Type B pancreatic cell (in vitro differentiated cells): ENCODE data around the gene F12. TPM values are rescaled to one million over a fixed set of nuclear protein-coding genes. Genes with fewer than 3 reads are reported as not detected.

ENCODE experiments used
- DNase-seq: peaks from one replicate; pipeline ENCODE4 v3.0.0; 2021; ENCODE audit warnings: mixed read lengths; ENCODE audit not compliant: unreplicated experiment; ENCODE audit errors: extremely low spot score
- H3K27ac Mint-ChIP-seq: 2 replicates; pipeline ENCODE4 v1.8.0; 2021; ENCODE audit warnings: mild to moderate bottlenecking, mixed read lengths
- H3K27me3 Mint-ChIP-seq: 2 replicates; pipeline ENCODE4 v1.8.0; 2021; ENCODE audit warnings: mixed read lengths
- H3K36me3 Mint-ChIP-seq: 2 replicates; pipeline ENCODE4 v1.8.0; 2021; ENCODE audit warnings: mixed read lengths
- H3K4me1 Mint-ChIP-seq: one replicate; pipeline ENCODE4 v1.8.0; 2021; ENCODE audit warnings: mixed read lengths; ENCODE audit not compliant: unreplicated experiment
- H3K4me3 Mint-ChIP-seq: 2 replicates; pipeline ENCODE4 v1.8.0; 2021; ENCODE audit warnings: mild to moderate bottlenecking, mixed read lengths
- H3K9me3 Mint-ChIP-seq: 2 replicates; pipeline ENCODE4 v1.8.0; 2021; ENCODE audit warnings: mixed read lengths
- total RNA-seq: library from RNA; stranded (reverse); gene quantifications from 2 replicates; pipeline ENCODE4 v1.2.1, GENCODE V29; 2021; ENCODE audit warnings: low replicate concordance
- TF ChIP-seq, protein P1 (sequence below): fragments of 200-600 bp; sonication (generic); conservative IDR thresholded peaks from 2 replicates; pipeline ENCODE4 v1.5.0; 2021; ENCODE audit warnings: antibody characterized with exemption, mild to moderate bottlenecking

Gene F12
- total RNA-seq, 1 donor from 2014 or later, result 3.2 TPM

DNA sequence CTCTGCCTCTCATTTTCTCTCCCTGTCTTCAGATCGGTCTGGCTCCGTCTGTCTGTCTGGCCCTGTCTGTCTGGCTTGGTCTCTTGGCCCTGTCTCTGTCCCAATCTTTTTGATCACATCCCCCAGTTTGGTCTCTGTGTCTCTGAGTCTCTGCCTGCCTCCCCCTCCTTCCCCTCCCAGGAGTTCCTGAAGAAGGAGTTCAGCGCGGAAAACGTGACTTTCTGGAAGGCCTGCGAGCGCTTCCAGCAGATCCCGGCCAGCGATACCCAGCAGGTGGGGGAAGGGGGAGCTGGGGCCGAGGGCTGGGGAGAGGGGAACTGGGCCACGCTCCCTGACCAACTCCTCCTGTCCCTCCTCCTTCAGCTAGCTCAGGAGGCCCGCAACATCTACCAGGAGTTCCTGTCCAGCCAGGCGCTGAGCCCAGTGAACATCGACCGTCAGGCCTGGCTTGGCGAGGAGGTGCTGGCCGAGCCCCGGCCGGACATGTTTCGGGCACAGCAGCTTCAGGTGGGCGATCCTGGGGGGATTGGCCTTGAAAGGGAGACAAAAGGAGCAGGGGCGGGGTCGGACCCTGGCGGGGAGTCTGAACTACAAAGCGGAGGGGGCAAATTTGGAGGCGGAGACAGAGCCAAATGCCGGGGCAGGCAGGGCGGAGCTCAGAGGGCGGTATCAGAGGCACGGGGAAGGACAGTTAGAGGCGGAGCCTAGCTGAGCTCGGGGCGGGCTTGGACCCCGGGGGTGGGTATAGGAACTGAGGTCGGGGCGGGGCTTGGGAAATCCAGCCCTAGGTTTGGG is 42.6 kb downstream of the F12 start:
- Mint-ChIP-seq H3K27ac (peak overlapping the region; percentile 92), H3K4me3 (peak overlapping the region; percentile 95), H3K36me3 (no peaks in the 10 kb centered on the region), H3K27me3 (peaks cover 6% of the 10 kb centered on the region), H3K4me1 (peaks cover 21% of the 10 kb centered on the region), H3K9me3 (no peaks in the 10 kb centered on the region)
- DNase-seq, result peak; percentile 93
- TF ChIP-seq, protein P1, sequence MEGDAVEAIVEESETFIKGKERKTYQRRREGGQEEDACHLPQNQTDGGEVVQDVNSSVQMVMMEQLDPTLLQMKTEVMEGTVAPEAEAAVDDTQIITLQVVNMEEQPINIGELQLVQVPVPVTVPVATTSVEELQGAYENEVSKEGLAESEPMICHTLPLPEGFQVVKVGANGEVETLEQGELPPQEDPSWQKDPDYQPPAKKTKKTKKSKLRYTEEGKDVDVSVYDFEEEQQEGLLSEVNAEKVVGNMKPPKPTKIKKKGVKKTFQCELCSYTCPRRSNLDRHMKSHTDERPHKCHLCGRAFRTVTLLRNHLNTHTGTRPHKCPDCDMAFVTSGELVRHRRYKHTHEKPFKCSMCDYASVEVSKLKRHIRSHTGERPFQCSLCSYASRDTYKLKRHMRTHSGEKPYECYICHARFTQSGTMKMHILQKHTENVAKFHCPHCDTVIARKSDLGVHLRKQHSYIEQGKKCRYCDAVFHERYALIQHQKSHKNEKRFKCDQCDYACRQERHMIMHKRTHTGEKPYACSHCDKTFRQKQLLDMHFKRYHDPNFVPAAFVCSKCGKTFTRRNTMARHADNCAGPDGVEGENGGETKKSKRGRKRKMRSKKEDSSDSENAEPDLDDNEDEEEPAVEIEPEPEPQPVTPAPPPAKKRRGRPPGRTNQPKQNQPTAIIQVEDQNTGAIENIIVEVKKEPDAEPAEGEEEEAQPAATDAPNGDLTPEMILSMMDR, result no peak

DNA sequence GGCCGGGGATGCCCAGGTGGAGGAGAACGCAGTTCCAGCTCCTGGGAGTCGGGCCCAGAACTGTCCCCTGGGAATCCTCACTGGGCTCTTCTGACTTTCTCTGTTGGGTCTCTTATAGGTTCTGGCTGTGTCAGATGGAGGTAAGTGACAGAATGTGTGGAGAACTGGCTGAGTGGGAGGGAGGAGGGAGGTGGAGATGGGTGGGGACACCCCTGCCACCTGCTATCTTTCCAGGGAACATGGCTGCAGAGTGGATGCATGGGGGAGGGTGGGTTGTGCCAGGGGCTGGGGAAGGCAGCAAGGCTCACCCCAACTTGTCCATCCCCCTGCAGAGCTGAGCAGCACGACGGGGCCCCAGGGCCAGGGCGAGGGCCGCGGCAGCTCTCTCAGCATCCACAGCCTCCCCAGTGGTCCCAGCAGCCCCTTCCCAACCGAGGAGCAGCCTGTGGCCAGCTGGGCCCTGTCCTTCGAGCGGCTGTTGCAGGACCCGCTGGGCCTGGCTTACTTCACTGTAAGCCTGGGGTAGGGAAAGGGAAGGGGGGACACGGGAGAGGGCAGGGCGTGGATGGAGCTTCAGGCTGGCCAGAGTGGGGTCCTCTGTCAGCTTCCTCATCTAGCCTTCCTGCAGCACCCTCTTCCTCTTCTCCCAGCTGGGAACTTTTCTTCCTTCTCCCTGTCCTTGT is 43.4 kb downstream of the F12 start:
- TF ChIP-seq, protein P1, result no peak
- Mint-ChIP-seq H3K27ac (peak overlapping the region; percentile 92), H3K4me3 (peak overlapping the region; percentile 95), H3K27me3 (peaks cover 6% of the 10 kb centered on the region), H3K4me1 (peaks cover 21% of the 10 kb centered on the region), H3K36me3 (no peaks in the 10 kb centered on the region), H3K9me3 (no peaks in the 10 kb centered on the region)
- DNase-seq, result no peak

DNA sequence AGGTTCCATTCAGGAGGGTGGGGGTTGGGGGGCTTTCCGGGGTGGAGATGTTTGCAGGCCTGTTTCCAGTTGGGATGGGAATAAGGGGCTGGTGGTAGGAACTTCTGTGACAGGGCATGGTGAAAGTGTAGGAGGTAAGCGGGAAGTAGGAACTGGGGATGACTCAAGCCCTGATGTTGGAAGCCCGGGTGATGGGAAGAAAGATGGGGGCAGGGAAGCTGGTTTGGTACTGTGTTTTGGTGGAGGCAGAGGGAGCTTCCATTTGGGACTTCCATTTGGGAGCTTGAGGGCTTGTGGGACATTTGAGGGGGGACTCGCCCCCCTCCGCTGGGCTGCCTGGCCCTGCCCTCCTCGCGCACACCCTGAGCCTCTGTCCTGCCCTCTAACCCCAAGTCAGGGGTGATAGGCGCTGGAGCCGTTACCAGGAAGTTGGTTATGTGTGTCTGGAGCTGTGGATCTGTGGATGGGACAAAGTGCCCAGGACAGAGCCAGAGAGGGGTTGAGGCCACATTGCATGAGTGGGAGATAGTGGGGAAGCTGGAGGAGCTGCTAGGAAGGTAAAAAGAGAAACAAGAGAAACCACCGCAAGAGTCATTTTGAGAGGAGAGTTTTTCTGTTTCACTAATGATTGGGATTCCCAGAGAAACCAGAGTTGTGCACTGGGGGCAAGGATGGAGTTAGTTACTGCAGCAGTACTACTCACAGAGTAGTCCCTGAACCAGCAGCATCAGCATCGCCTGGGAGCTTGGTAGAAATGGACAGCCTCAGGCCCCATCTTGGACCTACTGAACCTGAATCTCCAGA is 45.0 kb downstream of the F12 start:
- Mint-ChIP-seq H3K4me3 (no peak overlapping the region), H3K36me3 (no peaks in the 10 kb centered on the region), H3K27ac (no peak overlapping the region), H3K4me1 (peaks cover 19% of the 10 kb centered on the region), H3K9me3 (no peaks in the 10 kb centered on the region), H3K27me3 (peaks cover 11% of the 10 kb centered on the region)
- no peak for DNase-seq
- TF ChIP-seq, protein P1, result no peak

DNA sequence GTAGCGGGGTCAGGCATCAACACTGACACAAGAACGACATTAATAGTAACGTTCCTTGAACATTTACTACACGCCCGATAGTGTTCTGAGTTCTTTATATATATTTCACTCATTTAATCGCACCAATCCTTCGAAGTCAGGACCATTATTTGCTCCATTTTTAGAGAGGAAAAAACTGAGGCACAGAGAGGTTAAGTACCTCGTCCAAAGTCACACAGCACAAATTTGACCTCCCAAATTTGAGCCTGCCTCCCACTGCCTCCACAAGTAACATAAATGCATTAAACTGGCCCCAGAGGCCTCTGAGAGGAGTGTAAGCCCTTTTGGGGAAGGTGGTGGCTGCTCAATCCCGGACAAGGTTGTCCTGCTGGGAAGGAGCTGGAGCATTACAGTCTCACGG is 45.8 kb downstream of the F12 start:
- Mint-ChIP-seq H3K27me3 (peaks cover 13% of the 10 kb centered on the region), H3K27ac (no peak overlapping the region), H3K9me3 (no peaks in the 10 kb centered on the region), H3K4me3 (peak overlapping the region; percentile 87), H3K36me3 (no peaks in the 10 kb centered on the region), H3K4me1 (peaks cover 13% of the 10 kb centered on the region)
- no peak for DNase-seq
- TF ChIP-seq, protein P1, result no peak

DNA sequence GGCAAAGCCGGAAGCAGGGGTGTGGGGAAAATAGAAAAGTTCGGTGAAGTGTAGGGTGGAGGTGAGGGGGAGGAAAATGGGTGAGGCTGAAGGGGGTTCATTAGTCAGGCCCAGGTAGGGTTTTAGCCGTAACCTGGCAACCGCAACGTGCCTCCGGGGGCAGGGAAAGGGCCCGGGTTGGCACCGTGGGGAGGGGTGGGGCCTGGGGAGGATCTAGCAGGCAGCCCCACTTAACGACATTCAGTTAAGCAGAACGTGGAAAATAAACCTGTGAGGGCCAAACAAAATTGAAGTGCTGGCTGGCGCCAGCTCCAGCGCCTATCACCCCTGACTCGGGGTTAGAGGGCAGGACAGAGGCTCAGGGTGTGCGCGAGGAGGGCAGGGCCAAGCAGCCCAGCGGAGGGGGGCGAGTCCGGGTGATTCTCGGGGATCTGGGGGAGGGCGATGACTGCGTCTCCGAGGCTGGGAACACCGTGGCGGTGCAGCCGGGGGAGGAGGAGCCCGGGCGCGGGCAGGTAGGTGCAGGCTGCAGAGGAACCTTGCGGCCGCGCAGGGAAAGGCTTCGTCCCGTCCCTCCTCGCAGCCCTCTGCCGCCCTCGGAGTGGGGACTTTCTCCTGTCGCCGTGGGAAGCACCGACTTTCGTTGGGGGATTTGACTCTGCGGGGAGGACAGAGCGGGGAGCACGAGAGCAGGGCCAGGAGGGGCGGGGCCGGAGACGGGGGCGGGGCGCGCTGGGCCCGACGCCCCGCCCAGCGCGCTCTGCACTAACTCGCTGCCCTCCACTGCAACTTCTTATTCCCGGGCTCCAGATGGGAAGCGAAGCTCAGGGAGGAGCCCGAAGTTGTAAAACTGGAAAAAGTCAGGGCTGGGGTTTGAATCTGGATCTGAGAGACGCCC is 46.5 kb downstream of the F12 start:
- Mint-ChIP-seq H3K27ac (peak overlapping the region; percentile 51), H3K4me3 (peak overlapping the region; percentile 87), H3K36me3 (no peaks in the 10 kb centered on the region), H3K4me1 (peaks cover 13% of the 10 kb centered on the region), H3K9me3 (no peaks in the 10 kb centered on the region), H3K27me3 (peaks cover 13% of the 10 kb centered on the region)
- no peak for DNase-seq
- TF ChIP-seq, protein P1, result no peak
